Stimulated activated CD4-positive, alpha-beta T cell treated with anti-CD3 and anti-CD28 coated beads, Interleukin-15, amount 100 ng/mL, for 48 hours (primary cell): ENCODE data around the gene ODC1.

Source experiments
- DNase-seq, 2 donors: peaks; one replicate each; pipeline ENCODE4 v3.0.0-alpha.2; 2020; ENCODE audit warnings: low read depth in 2 of 2

Gene ODC1

DNA sequence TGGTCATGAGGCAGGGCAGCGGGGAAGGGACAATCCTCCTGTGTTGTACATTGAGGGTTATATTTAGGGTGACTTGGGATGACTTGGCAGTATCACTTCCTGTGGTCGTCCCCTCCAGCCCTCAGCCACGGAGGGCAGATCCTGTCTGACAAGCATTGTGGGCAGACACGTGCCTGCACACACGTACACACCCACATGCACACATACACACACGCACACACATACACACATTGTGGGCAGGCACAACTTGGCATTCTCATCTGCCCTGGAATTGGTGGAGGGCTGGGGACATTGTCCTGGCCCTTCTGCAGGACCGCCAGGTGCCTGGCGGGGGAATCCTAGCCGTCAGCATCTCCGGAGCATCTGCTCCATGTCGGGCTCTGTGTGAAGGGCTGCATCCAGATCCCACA lies 47.6 kb downstream of the ODC1 start:
- DNase-seq, result peak; percentile 47 to 55

DNA sequence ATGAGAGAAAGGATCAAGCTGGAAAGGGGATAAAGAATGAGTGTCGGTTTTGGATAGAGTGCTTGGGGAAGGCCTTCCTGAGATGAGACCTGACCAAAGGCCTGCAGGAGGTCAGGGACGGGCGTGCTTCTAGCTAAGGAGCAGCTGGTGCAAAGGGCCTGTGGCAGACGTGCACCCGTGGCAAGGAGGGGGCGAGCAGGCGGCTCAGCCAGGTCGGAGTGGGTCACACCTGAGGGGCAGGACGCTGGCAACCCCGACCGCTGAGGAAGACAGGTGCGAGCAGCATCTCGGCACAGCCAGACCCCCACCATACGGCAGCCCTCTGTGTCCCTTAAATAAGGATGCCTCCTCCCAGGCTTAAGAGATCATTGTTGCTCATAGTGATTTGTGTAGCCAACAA lies 48.1 kb downstream of the ODC1 start:
- DNase-seq, result no peak

DNA sequence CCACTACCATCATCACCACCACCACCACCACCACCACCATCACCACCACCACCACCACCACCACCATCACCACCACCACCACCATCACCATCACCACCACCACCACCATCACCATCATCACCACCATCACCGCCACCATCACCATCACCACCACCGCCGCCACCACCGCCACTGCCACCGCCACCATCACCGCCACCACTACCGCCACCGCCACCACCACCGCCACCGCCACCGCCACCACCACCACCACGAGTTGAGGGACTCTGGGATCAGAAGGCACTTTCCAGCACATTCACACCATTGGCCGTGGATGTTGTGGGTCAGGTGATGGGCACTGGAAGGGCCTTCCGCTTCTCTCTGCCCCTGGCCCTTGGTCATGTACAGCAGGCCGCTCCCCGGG lies 48.8 kb downstream of the ODC1 start:
- DNase-seq, result no peak

DNA sequence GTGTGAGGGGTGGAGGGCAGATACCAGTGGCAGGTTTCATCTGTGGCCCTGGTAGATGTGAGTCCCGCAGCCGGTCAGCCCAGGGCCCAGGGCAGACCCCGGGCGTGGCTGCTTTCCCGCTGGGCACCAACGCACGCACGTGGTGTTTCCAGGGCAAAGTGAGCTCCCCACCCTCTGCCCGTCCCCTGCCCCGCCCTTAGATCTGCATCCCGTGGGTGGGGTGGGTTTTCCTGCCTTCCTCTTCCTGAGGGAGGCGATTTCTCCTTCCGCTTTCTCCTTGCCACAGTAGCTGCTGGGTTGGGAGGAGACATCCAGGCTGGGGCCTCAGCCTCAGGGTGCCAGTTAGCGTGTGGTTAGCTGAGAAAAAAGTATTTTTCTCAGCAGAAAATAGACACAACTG lies 49.6 kb downstream of the ODC1 start:
- no peak for DNase-seq

DNA sequence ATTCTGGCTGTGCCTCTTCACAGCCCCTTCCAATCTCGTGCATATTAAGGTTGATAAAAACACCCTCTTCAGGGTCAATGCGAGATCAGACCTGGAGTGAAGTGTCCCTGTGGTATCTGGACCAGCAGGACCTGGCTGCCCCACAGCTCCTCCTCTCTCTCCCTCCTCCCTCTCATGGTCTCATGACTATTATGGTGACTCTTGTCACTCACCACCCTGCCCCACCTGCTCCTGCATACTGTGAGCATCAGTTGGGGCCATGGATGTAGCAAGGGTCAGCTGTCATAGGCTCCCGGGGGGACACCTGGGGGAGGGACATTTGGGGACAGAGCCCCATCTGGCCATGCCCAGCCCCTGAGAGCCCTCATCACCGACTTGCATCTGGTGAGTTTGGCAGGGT lies 50.2 kb downstream of the ODC1 start:
- no peak for DNase-seq

DNA sequence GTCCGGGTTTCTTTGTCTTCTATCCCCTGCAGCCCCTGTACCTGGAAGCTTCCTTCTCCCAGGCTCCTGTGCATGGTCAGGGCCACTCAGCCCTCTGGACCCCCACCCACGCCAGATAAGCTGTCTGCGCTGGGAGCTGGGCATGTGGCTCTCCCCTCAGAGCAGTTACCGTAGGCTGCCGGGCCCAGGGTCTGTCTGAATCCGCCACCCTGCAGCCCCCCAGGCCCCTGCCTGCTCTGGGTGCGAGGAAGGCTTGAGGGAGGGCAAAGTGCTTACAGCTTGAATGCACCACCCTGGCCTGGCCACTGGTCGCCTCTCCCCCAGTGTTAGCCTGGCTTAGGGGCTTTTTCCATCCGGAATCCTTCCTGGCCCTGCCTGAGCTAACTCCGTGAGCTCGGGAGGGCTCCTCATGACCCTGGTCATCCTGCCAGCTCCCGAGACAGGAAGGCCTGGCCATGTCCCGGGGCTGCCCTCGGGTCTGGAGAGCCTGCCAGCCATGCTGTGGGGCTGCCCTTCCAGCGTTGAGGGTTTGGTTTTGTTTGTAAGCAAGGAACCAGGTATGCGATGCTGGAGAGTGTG lies 50.7 kb downstream of the ODC1 start:
- no peak for DNase-seq

DNA sequence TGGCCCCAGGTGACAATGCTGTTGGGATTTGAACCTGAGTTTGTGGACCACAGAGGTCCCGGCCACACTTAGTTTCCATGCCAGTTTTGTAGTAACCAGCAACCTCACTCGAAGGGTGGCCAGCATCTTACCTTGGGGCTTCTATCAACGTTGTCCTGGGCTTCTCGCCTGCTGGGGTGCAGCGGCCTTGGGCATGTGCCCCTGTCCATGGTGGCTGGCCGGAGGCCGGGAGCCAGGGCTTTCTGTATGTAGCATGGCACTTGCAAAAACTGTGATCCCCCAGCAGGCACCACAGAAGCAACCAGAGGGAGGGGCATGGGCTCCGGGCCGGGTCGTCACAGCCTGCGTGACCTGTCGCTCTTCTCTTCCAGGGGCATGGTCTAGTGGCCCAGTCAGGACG lies 51.7 kb downstream of the ODC1 start:
- DNase-seq, result no peak

DNA sequence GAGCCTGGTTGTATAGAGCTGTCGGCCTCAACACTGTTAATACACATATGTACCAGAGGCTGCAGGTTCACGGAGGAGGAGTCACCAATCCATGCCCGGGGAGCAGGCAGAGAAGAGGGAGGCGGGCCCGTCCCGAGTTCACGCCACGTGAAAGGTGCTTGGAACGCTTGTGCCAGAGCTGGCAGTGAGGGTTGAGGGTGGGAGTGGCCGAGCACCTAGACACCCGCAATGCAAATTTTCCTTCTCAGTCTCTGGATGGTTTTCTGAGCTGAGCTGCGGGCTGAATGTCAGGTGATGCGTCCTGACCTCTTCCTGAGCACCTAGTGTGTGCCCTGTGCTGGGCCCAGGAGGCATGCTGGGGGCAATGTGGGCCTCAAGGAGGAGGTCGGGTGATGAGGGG lies 52.2 kb downstream of the ODC1 start:
- no peak for DNase-seq

DNA sequence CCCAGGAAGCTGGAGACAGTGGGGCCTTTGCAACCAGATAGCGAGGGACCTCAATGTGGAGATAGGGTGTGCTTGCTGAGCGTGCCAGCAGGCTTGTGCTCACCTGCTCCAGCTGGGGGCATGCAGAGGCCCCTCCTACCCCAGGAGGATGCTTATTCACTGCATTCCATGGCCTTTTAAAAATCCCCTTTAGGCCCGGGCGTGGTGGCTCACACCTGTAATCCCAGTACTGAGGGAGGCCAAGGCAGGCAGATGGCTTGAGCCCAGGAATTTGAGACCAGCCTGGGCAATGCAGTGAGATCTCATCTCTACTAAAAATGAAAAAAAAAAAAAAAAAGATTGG lies 54.5 kb downstream of the ODC1 start:
- DNase-seq, result no peak

DNA sequence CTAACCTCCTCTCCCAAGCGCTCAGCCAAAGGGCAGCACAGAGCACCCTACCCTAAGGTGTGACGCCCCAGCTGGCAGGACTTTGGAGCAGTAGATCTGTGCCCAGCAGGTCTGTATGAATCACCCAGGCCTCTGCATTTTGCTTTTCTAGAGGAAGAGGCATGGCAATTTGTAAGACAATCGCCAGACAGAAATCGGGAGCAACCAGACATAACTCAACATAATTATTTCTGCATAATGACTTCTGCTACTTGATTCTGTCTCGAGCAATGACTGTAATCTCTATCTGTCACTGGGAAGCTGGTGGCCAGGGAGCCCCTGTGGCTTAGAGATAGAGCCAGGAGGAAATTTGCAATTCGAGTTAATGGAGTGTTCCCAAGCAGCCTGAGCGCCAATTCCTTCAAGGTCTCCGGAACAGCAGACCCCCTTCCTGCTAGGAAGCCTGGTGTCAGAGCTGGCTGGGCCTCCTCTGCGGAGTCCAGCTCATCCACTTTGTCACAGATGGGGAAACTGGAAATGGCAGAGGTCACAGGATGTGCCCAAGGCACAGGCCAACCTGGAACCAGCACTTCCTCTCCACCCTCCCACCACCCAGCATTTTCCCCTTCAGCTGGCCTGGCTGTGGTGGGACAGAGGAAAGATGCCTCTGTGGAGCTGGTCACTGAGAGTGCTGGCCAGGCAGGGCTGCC lies 55.0 kb downstream of the ODC1 start:
- no peak for DNase-seq

DNA sequence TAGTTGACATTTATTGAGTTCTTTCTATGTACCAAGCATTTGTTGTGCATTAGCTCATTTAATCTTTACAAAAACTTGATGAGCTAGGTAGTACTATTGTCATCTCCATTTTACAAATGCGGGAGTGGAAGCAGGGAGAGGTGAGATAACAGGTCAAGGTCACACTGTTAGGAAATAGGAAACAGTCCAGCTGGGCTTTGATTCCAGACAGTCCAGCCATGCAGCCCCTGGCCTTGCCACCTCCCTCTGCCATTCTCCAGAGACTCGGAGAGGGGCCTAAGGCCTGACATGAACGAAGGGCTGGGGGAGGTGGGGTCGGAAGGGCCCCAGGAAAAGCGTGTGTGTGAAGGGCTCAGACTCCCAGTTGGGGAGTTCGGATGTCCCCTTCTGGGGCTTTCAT lies 55.6 kb downstream of the ODC1 start:
- no peak for DNase-seq

DNA sequence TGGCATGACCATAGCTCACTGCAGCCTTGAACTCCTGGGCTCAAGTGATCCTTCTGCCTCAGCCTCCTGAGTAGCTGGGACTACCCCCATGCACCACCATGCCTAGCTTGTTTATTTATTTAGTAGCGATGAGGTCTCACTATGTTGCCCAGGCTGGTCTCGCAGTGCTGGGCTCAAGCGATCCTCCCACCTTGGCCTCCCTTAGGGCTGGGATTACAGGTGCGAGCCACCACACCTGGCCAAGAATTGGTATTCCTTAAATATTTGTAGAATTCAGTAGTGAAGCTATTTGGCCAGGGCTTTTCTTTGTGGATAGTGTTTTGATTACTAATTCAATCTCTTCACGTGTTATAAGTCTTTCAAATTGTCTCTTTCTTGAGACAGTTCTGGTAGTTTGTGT lies 56.0 kb downstream of the ODC1 start:
- DNase-seq, result no peak

DNA sequence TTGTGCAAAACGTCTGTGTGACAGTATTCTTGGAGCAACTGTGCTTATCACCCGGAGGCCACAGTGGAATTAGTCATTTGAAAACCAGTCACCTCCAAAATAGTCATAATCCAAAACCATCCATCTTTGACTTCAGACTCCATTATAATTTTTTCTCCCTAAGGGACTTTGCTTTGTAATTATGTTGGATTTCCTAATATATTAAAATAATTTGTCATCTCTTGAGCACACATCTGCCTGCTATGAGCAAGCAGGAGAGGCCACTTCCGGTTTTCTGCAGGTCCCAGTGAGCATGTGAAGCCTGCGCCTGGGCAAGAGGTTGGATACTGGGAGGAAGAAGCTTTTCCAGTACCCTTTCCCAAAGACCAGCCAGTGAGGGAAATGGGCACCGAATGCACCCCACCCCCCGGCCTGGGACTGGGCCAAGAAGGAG lies 57.7 kb downstream of the ODC1 start:
- DNase-seq, result no peak
